ENCODE data around the gene SCAMP2. TPM values are rescaled to one million over a fixed set of nuclear protein-coding genes. Genes with fewer than 3 reads are reported as not detected.

The SCAMP2 gene
- total RNA-seq, 1 donor from 2014 or later = 115 TPM

DNA sequence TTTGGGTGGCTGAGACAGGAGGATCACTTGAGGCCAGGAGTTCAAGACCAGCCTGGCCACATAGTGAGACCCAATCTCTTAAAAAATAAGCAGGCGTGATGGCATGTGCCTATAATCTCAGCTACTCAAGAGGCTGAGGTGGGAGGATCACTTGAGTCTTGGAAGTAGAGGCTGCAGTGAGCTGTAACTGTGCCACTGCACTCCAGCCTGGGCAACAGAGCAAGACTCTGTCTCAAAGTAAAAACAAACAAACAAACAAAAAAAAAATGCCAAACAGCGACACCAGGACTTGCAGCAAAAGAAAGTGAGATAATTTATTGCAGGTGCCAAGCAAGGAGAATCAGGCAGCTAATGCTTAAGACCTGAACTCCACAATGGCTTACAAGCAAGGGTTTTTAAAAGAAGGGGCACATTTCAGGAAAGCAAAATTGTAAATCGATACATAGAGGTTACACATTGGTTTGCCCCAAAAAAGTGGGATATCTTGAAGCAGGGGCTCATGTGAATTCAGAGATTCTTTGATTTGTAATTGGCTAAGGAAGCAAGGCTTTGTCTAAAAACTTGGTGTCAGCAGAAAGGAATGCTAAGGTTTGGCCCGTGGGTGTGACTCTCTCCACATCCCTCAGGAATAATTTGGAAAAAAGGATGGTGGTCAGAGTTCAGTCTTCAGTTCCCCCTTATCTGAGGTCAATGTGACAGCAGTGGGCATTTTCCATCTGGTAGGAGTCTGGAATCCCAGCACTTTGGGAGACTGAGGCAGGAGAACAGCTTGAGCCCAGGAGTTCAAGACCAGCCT, 11.5 kb upstream of the SCAMP2 start:
- Histone ChIP-seq H3K9me3 (no peaks in the 10 kb centered on the region), H3K27ac (no peak overlapping the region), H3K36me3 (no peaks in the 10 kb centered on the region), H3K4me1 (peaks cover 10% of the 10 kb centered on the region), H3K27me3 (no peaks in the 10 kb centered on the region), H3K4me3 (no peak overlapping the region)
- intact Hi-C loops (cut with DNase I) = no loop called here
- TF ChIP-seq, protein P1, sequence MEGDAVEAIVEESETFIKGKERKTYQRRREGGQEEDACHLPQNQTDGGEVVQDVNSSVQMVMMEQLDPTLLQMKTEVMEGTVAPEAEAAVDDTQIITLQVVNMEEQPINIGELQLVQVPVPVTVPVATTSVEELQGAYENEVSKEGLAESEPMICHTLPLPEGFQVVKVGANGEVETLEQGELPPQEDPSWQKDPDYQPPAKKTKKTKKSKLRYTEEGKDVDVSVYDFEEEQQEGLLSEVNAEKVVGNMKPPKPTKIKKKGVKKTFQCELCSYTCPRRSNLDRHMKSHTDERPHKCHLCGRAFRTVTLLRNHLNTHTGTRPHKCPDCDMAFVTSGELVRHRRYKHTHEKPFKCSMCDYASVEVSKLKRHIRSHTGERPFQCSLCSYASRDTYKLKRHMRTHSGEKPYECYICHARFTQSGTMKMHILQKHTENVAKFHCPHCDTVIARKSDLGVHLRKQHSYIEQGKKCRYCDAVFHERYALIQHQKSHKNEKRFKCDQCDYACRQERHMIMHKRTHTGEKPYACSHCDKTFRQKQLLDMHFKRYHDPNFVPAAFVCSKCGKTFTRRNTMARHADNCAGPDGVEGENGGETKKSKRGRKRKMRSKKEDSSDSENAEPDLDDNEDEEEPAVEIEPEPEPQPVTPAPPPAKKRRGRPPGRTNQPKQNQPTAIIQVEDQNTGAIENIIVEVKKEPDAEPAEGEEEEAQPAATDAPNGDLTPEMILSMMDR (IDR thresholded peaks at IDR 0.05) = no peak
- no peak for ATAC-seq
- DNase-seq = no peak

GRCh38 chr15:74882528-74882927, 9.4 kb upstream of the SCAMP2 start:
- ATAC-seq = no peak
- Histone ChIP-seq H3K27me3 (no peaks in the 10 kb centered on the region), H3K4me1 (no peaks in the 10 kb centered on the region), H3K36me3 (no peaks in the 10 kb centered on the region), H3K9me3 (no peaks in the 10 kb centered on the region), H3K4me3 (no peak overlapping the region), H3K27ac (no peak overlapping the region)
- TF ChIP-seq, protein P1 (IDR thresholded peaks at IDR 0.05) = no peak
- intact Hi-C loops (cut with DNase I) = no loop called here
- no peak for DNase-seq

- Histone ChIP-seq H3K9me3 (no peaks in the 10 kb centered on the region), H3K4me1 (no peaks in the 10 kb centered on the region), H3K27ac (no peak overlapping the region), H3K27me3 (no peaks in the 10 kb centered on the region), H3K4me3 (no peak overlapping the region), H3K36me3 (no peaks in the 10 kb centered on the region)
- TF ChIP-seq, protein P1 (IDR thresholded peaks at IDR 0.05) = no peak
- DNase-seq (no peak), ATAC-seq (no peak)
- intact Hi-C loops (cut with DNase I) = no loop called here
These were observed 5.1 kb upstream of the SCAMP2 start for GRCh38 chr15:74878273-74878672.

DNA sequence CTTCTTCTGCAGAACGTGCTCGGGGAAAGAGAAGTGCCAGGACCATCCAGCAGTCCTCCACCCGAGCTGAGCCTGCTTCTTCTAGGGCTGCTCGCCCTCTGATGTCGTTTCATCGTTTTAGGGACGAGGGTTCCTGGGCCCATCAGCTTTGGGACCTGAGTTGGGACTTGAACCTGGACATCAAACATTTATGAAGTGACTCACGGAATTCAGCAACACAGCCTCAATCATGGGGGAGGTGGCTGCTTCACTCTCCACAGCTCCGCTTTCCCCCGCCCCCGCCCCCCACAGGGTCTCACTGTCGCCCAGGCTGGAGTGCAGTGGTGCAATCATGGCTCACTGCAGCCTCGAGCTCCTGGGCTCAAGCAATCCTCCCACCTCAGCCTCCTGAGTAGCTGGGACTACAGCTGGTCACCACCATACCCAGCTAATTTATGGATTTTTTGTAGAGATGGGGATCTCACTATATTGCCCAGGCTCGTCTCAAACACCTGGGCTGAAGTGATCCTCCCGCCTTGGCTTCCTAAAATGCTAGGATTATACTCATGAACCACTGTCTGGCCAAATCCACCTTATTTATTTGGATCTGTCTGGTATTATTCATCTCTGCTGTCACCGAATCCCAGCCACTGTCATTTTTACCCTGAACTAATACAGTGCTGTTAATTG, 725 bp upstream of the SCAMP2 start:
- ATAC-seq (no peak), DNase-seq (no peak)
- TF ChIP-seq, protein P1 (IDR thresholded peaks at IDR 0.05) = no peak
- Histone ChIP-seq H3K27ac (peak overlapping the region; percentile 97), H3K4me1 (peaks cover 35% of the 10 kb centered on the region), H3K36me3 (no peaks in the 10 kb centered on the region), H3K9me3 (no peaks in the 10 kb centered on the region), H3K27me3 (no peaks in the 10 kb centered on the region), H3K4me3 (peak overlapping the region; percentile 70)
- intact Hi-C loops (cut with DNase I) = no loop called here

DNA sequence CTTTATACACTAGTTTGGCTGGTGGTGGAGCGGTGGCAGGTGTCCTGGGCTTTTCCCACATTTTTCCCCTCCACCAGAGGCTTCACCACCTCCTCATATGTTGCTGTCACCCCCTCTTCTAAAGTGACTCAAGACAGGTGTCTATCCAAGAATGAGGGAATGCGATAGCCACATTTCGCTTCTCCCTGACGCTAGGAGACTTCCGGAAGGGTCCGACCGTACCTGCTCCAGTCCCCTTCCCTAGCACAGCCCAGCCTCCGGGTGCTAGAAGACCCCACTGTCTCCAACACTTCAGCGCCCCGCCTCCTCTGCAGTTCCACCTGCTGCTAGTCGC, 496 bp downstream of the SCAMP2 start:
- ATAC-seq (no peak), DNase-seq (no peak)
- Histone ChIP-seq H3K9me3 (no peaks in the 10 kb centered on the region), H3K27ac (peak overlapping the region; percentile 97), H3K36me3 (no peaks in the 10 kb centered on the region), H3K4me1 (peaks cover 48% of the 10 kb centered on the region), H3K27me3 (no peaks in the 10 kb centered on the region), H3K4me3 (peak overlapping the region; percentile 70)
- TF ChIP-seq, protein P1 (IDR thresholded peaks at IDR 0.05) = no peak
- intact Hi-C loops (cut with DNase I) = no loop called here

Measured in upper lobe of right lung (tissue), 1 donor.